ENCODE results near the gene C19orf25. TPM values are rescaled to one million over a fixed set of nuclear protein-coding genes. Genes with fewer than 3 reads are reported as not detected.

C19orf25 gene
- total RNA-seq, 1 experiment from 2014 or later: 35.0 TPM

DNA sequence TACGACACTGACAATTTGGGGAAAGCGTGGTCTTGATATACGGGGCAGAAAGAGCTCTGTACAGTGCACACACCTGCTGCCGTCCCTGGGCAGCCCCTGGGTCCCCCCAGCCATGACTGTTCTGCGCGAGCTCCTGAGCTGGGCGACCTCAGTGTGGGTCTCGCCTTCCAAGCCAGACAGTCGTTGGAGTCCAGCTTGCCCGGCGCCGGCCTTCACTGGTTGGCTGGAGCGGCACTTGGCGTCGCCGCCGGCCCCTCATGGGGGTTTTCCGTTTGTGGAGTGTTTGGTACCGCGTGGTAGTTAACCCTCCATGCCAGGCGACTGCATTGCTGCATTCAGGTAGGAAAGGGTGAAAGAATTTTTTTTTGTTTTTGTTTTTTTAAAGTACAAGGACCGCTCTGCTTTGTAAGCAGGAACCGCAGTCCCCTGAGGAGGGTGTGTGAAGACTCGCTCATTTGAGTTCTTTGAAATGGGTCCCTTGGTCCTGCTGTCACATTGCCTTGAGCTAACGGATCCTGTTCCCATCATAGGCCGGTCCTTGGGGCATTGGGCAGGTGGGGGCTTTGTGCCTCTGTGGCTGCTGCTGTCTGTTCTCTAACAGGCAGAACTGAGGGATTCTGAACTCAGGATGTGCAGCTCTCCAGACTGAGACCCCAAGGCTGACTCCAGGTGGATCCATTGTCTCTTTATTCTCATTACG lies 51.6 kb downstream of the C19orf25 start:
- no peak for DNase-seq (ENCODE audit: low spot score)
- ChIA-PET CTCF (no interaction called here), POLR2A (ENCODE audit: low non-redundant PET) (no interaction called here)
- H3K4me1 ChIP-seq (ENCODE audit: insufficient read depth, low read length, poor library complexity, severe bottlenecking): no peaks in the 10 kb centered on the region
- H3K27ac ChIP-seq (ENCODE audit: low read depth, low read length, poor library complexity, severe bottlenecking): no peak overlapping the region
- H3K9me3 ChIP-seq (ENCODE audit: low read depth, low read length, poor library complexity, severe bottlenecking): no peaks in the 10 kb centered on the region
- intact Hi-C loops (cut with micrococcal nuclease; ENCODE audit: unreplicated experiment): no loop called here
- peaks cover 89% of the 10 kb centered on the region for H3K36me3 ChIP-seq (ENCODE audit: insufficient read depth, low read length, poor library complexity, severe bottlenecking)
- BruUV-seq (replicated peaks): no TSS peak
- no peaks in the 10 kb centered on the region for H3K27me3 ChIP-seq (replicated peaks; ENCODE audit: insufficient read depth, low read depth, low read length, poor library complexity)
- no peak for TF ChIP-seq EZH2 (IDR thresholded peaks at IDR 0.05; ENCODE audit: borderline replicate concordance, low read depth, low read length, poor library complexity, severe bottlenecking)
- TF ChIP-seq, protein P1, sequence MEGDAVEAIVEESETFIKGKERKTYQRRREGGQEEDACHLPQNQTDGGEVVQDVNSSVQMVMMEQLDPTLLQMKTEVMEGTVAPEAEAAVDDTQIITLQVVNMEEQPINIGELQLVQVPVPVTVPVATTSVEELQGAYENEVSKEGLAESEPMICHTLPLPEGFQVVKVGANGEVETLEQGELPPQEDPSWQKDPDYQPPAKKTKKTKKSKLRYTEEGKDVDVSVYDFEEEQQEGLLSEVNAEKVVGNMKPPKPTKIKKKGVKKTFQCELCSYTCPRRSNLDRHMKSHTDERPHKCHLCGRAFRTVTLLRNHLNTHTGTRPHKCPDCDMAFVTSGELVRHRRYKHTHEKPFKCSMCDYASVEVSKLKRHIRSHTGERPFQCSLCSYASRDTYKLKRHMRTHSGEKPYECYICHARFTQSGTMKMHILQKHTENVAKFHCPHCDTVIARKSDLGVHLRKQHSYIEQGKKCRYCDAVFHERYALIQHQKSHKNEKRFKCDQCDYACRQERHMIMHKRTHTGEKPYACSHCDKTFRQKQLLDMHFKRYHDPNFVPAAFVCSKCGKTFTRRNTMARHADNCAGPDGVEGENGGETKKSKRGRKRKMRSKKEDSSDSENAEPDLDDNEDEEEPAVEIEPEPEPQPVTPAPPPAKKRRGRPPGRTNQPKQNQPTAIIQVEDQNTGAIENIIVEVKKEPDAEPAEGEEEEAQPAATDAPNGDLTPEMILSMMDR (conservative IDR thresholded peaks at IDR 0.05; ENCODE audit: low read depth, low read length): no peak
- no peak overlapping the region for H3K4me3 ChIP-seq (ENCODE audit: low read depth, low read length, poor library complexity, severe bottlenecking)

DNA sequence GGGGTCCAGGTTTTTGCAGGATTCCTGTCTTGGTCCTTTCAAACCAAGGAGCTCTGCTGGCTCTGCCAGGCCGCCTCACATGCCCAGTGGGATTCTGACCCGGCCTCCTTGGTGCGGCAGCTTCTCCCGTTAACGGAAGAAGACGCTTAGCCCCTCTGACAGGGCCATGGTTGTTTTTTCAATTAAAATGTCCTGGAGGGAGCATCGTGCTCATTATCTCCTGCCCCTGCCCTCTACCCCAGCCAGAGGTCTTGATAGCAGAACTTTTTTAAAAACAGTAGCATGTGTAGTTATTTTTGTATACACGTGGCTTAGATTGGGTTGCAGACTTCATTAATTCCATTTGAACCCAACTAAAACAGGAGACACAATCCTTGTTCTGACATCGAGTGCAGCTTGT lies 52.3 kb downstream of the C19orf25 start:
- no peak overlapping the region for H3K4me3 ChIP-seq (ENCODE audit: low read depth, low read length, poor library complexity, severe bottlenecking)
- no peaks in the 10 kb centered on the region for H3K27me3 ChIP-seq (replicated peaks; ENCODE audit: insufficient read depth, low read depth, low read length, poor library complexity)
- H3K36me3 ChIP-seq (ENCODE audit: insufficient read depth, low read length, poor library complexity, severe bottlenecking): peaks cover 90% of the 10 kb centered on the region
- no peak for DNase-seq (ENCODE audit: low spot score)
- H3K9me3 ChIP-seq (ENCODE audit: low read depth, low read length, poor library complexity, severe bottlenecking): no peaks in the 10 kb centered on the region
- CTCF ChIA-PET: no interaction called here
- no peak overlapping the region for H3K27ac ChIP-seq (ENCODE audit: low read depth, low read length, poor library complexity, severe bottlenecking)
- no peaks in the 10 kb centered on the region for H3K4me1 ChIP-seq (ENCODE audit: insufficient read depth, low read length, poor library complexity, severe bottlenecking)
- POLR2A ChIA-PET (ENCODE audit: low non-redundant PET): no interaction called here
- TF ChIP-seq, protein P1 (conservative IDR thresholded peaks at IDR 0.05; ENCODE audit: low read depth, low read length): no peak
- TF ChIP-seq EZH2 (IDR thresholded peaks at IDR 0.05; ENCODE audit: borderline replicate concordance, low read depth, low read length, poor library complexity, severe bottlenecking): no peak
- no TSS peak for BruUV-seq (replicated peaks)
- intact Hi-C loops (cut with micrococcal nuclease; ENCODE audit: unreplicated experiment): no loop called here

DNA sequence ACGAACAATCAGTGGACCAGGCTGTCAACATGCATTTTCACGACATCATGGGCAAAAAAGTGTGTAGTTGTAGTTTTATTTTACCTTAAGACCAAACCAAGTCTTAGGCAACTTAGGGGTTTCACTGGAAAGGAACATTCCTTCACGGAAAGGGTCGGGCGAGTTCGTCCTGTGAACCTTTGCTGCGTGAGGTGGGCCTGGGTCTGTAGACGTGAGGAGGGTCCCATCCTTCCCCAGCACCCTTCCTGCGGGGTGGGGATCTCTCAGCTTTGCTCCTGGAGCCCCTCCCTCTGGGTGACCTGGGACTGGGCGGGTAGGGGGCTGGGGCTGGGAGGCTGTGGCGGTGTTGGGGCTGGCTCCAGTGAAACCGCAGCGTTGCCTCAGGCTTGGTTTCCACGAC lies 53.1 kb downstream of the C19orf25 start:
- ChIA-PET POLR2A (ENCODE audit: low non-redundant PET) (no interaction called here), CTCF (no interaction called here)
- H3K36me3 ChIP-seq (ENCODE audit: insufficient read depth, low read length, poor library complexity, severe bottlenecking): peaks cover 94% of the 10 kb centered on the region

More for the DNA sequence above, 53.1 kb downstream of the C19orf25 start:
- TF ChIP-seq EZH2 (IDR thresholded peaks at IDR 0.05; ENCODE audit: borderline replicate concordance, low read depth, low read length, poor library complexity, severe bottlenecking): no peak
- TF ChIP-seq, protein P1 (conservative IDR thresholded peaks at IDR 0.05; ENCODE audit: low read depth, low read length): no peak
- Histone ChIP-seq H3K9me3 (ENCODE audit: low read depth, low read length, poor library complexity, severe bottlenecking) (no peaks in the 10 kb centered on the region), H3K27me3 (replicated peaks; ENCODE audit: insufficient read depth, low read depth, low read length, poor library complexity) (no peaks in the 10 kb centered on the region), H3K27ac (ENCODE audit: low read depth, low read length, poor library complexity, severe bottlenecking) (no peak overlapping the region), H3K4me3 (ENCODE audit: low read depth, low read length, poor library complexity, severe bottlenecking) (no peak overlapping the region), H3K4me1 (ENCODE audit: insufficient read depth, low read length, poor library complexity, severe bottlenecking) (no peaks in the 10 kb centered on the region)
- no TSS peak for BruUV-seq (replicated peaks)
- DNase-seq (ENCODE audit: low spot score): no peak
- intact Hi-C loops (cut with micrococcal nuclease; ENCODE audit: unreplicated experiment): no loop called here
